OCI-LY7 (cell line): ENCODE measurements around the gene HS3ST3A1. TPM values are rescaled to one million over a fixed set of nuclear protein-coding genes. Genes with fewer than 3 reads are reported as not detected.

Experiments used
- BruUV-seq: library from RNA; stranded (reverse); fragments of 400-500 nt; replicated peaks from 2 replicates; lab custom pipeline; 2021; lab: Mats Ljungman, UMichigan
- CTCF ChIA-PET: fragments of 300-600 bp; sonication (Branson Sonifier 250); formaldehyde crosslinking; loops from one replicate; lab custom pipeline; 2022; ENCODE audit warnings: antibody characterized with exemption; ENCODE audit not compliant: unreplicated experiment; lab: Charles Lee
- POLR2A ChIA-PET: fragments of 300-600 bp; sonication (Branson Sonifier 250); formaldehyde crosslinking; loops from one replicate; lab custom pipeline; 2022; ENCODE audit warnings: antibody characterized with exemption; lab: Charles Lee
- DNase-seq: peaks from one replicate; pipeline ENCODE4 v3.0.0-alpha.2; 2015; ENCODE audit warnings: low spot score
- H2AFZ ChIP-seq: fragments of 200-600 bp; sonication (generic), shearing (Covaris generic); 2 replicates; pipeline ENCODE4 v1.6.1; 2014; ENCODE audit warnings: mild to moderate bottlenecking, antibody characterized with exemption, low read length, moderate library complexity
- H3K27ac ChIP-seq: fragments of 200-600 bp; sonication (generic); 2 replicates; pipeline ENCODE4 v1.5.1; 2014; ENCODE audit warnings: mixed run types, low read depth, mild to moderate bottlenecking, moderate library complexity, low read length, inconsistent platforms; ENCODE audit not compliant: poor library complexity, severe bottlenecking
- H3K36me3 ChIP-seq: fragments of 200-600 bp; sonication (generic); 2 replicates; pipeline ENCODE4 v1.6.1; 2014; ENCODE audit warnings: mild to moderate bottlenecking, antibody characterized with exemption, low read length, moderate library complexity, mixed read lengths; ENCODE audit not compliant: insufficient read depth
- H3K4me1 ChIP-seq: fragments of 200-600 bp; sonication (generic); 2 replicates; pipeline ENCODE4 v1.5.1; 2014; ENCODE audit warnings: mild to moderate bottlenecking, low read length; ENCODE audit not compliant: insufficient read depth, poor library complexity, severe bottlenecking
- H3K4me2 ChIP-seq: fragments of 200-600 bp; sonication (generic); 2 replicates; pipeline ENCODE4 v1.6.1; 2014; ENCODE audit warnings: mild to moderate bottlenecking, low read length
- H3K4me3 ChIP-seq: fragments of 200-600 bp; sonication (generic); 2 replicates; pipeline ENCODE4 v1.5.1; 2014; ENCODE audit warnings: mild to moderate bottlenecking, low read depth, low read length; ENCODE audit not compliant: poor library complexity, severe bottlenecking
- H3K79me2 ChIP-seq: fragments of 200-600 bp; sonication (generic); 2 replicates; pipeline ENCODE4 v1.6.1; 2016; ENCODE audit warnings: low read depth, mild to moderate bottlenecking, low read length, moderate library complexity, mixed read lengths; ENCODE audit not compliant: insufficient read depth
- H3K9me2 ChIP-seq: fragments of 200-600 bp; sonication (generic); 2 replicates; pipeline ENCODE4 v1.6.1; 2016; ENCODE audit warnings: mild to moderate bottlenecking, low read length, mixed read lengths; ENCODE audit not compliant: insufficient read depth
- H3K9me3 ChIP-seq: fragments of 200-600 bp; sonication (generic); 2 replicates; pipeline ENCODE4 v1.6.1; 2014; ENCODE audit warnings: mild to moderate bottlenecking, mixed run types, low read length, mixed read lengths
- H4K20me1 ChIP-seq: fragments of 200-600 bp; sonication (generic); 2 replicates; pipeline ENCODE4 v1.6.1; 2014; ENCODE audit warnings: mild to moderate bottlenecking, antibody characterized with exemption, low read length, moderate library complexity, mixed read lengths; ENCODE audit not compliant: insufficient read depth
- EZH2phosphoT487 ChIP-seq: fragments of 200-600 bp; sonication (generic); IDR thresholded peaks from 2 replicates; pipeline ENCODE4 v1.6.1; 2018; ENCODE audit warnings: low read depth, borderline replicate concordance, mild to moderate bottlenecking, mixed run types, antibody characterized with exemption, low read length, moderate library complexity, mixed read lengths
- intact Hi-C: fragments of 100-400 bp; cut with micrococcal nuclease; formaldehyde crosslinking; loops from one replicate; pipeline ENCODE4 v1.10.0; 2022; ENCODE audit not compliant: unreplicated experiment
- total RNA-seq, 2 experiments: library from RNA; depleted of rRNA in 1 of 2; stranded (reverse); fragments of >200 nt in 1 of 2; shearing (Covaris generic) in 1 of 2; gene quantifications; 2 replicates each; pipeline ENCODE4 v1.2.3, GENCODE V29; 2014 to 2022
- TF ChIP-seq, protein P1 (sequence below): fragments of 200-600 bp; sonication (generic); conservative IDR thresholded peaks from 2 replicates; pipeline ENCODE4 v1.5.1; 2014; ENCODE audit warnings: mild to moderate bottlenecking, antibody characterized with exemption, low read length, moderate library complexity, mixed read lengths

The HS3ST3A1 gene
- total RNA-seq, 2 experiments from 2014 or later, result 0.72 TPM; not detected in 1

GRCh38 chr17:13513039-13513405 lies 88.7 kb downstream of the HS3ST3A1 start:
- no peaks in the 10 kb centered on the region for H3K36me3 ChIP-seq
- no peak for TF ChIP-seq EZH2phosphoT487
- TF ChIP-seq, protein P1, sequence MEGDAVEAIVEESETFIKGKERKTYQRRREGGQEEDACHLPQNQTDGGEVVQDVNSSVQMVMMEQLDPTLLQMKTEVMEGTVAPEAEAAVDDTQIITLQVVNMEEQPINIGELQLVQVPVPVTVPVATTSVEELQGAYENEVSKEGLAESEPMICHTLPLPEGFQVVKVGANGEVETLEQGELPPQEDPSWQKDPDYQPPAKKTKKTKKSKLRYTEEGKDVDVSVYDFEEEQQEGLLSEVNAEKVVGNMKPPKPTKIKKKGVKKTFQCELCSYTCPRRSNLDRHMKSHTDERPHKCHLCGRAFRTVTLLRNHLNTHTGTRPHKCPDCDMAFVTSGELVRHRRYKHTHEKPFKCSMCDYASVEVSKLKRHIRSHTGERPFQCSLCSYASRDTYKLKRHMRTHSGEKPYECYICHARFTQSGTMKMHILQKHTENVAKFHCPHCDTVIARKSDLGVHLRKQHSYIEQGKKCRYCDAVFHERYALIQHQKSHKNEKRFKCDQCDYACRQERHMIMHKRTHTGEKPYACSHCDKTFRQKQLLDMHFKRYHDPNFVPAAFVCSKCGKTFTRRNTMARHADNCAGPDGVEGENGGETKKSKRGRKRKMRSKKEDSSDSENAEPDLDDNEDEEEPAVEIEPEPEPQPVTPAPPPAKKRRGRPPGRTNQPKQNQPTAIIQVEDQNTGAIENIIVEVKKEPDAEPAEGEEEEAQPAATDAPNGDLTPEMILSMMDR, result no peak
- H3K79me2 ChIP-seq, result no peaks in the 10 kb centered on the region
- no peaks in the 10 kb centered on the region for H3K9me2 ChIP-seq
- H3K4me3 ChIP-seq, result no peak overlapping the region
- no peaks in the 10 kb centered on the region for H4K20me1 ChIP-seq
- H2AFZ ChIP-seq, result no peak overlapping the region
- BruUV-seq, result no TSS peak
- H3K4me1 ChIP-seq, result no peaks in the 10 kb centered on the region
- no peak overlapping the region for H3K27ac ChIP-seq
- CTCF ChIA-PET, result no interaction called here
- POLR2A ChIA-PET, result interaction anchor here (0.7 kb wide), 1 partner anchor 18 kb away, joined by 4 read pairs; no protein-coding TSS in a partner anchor
- H3K9me3 ChIP-seq, result no peaks in the 10 kb centered on the region
- no peak overlapping the region for H3K4me2 ChIP-seq
- DNase-seq, result no peak
- intact Hi-C loops, result no loop called here

DNA sequence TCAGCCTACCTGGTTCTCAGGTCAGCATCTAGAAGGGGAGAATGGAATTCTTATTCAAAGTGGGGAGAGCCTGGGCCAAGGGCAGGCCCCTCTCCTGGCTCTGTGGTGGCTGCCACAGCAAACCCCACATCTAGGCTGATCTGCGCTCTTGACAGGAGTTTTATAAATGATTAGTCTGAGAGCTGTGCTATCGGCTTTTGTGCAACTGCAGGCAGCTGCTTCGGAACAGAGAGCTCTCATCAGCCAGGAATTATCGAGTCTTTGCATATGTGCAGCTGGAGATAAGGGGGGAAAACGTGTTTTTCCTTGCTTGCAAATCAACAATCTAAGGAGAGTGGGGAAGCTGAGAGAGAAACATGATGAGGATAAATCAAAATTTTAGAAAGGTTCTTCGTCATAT lies 91.7 kb downstream of the HS3ST3A1 start:
- TF ChIP-seq EZH2phosphoT487, result no peak
- TF ChIP-seq, protein P1, result no peak
- no peaks in the 10 kb centered on the region for H3K9me2 ChIP-seq
- H3K79me2 ChIP-seq, result no peaks in the 10 kb centered on the region
- POLR2A ChIA-PET, result no interaction called here
- BruUV-seq, result no TSS peak
- intact Hi-C loops, result no loop called here
- no peaks in the 10 kb centered on the region for H3K4me1 ChIP-seq
- H3K4me3 ChIP-seq, result no peak overlapping the region
- no peaks in the 10 kb centered on the region for H3K9me3 ChIP-seq
- H2AFZ ChIP-seq, result no peak overlapping the region
- H3K27ac ChIP-seq, result no peak overlapping the region
- no peak for DNase-seq
- no peak overlapping the region for H3K4me2 ChIP-seq
- CTCF ChIA-PET, result no interaction called here
- H3K36me3 ChIP-seq, result no peaks in the 10 kb centered on the region
- H4K20me1 ChIP-seq, result no peaks in the 10 kb centered on the region

DNA sequence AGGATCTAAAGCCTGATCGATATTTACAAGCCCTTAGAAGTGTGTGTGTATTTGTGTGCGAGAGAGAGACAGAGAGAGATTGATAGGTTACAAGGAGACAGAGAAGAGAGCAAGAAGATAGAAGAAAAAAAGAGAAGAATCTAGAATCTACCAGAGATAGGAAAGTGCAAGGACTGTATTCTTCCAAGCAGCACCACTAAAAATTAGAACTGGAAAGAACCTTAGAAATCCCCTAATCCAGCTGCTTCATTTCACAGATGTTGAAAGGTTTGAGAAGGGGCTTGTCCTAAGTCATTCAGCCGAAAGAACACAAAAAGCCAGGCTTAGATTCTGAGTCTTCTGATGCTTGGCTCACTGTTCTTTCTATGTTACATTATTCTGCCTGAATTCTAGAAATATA lies 92.2 kb downstream of the HS3ST3A1 start:
- Histone ChIP-seq H3K9me2 (no peaks in the 10 kb centered on the region), H3K36me3 (no peaks in the 10 kb centered on the region), H3K4me2 (no peak overlapping the region), H3K4me3 (no peak overlapping the region), H3K27ac (no peak overlapping the region), H4K20me1 (no peaks in the 10 kb centered on the region), H2AFZ (no peak overlapping the region), H3K79me2 (no peaks in the 10 kb centered on the region), H3K4me1 (no peaks in the 10 kb centered on the region), H3K9me3 (no peaks in the 10 kb centered on the region)
- ChIA-PET CTCF (no interaction called here), POLR2A (no interaction called here)
- intact Hi-C loops, result no loop called here
- no peak for TF ChIP-seq EZH2phosphoT487
- TF ChIP-seq, protein P1, result no peak
- no peak for DNase-seq
- no TSS peak for BruUV-seq
